ENCODE data around the gene COL23A1. TPM values are rescaled to one million over a fixed set of nuclear protein-coding genes. Genes with fewer than 3 reads are reported as not detected.

COL23A1 gene
- total RNA-seq, 1 experiment from 2014 or later, result 15.0 TPM

- TF ChIP-seq IRF2 (CRISPR knock-in tag; IDR thresholded peaks at IDR 0.05; ENCODE audit: borderline replicate concordance, low read depth), result no peak
- TF ChIP-seq NR3C1 (CRISPR knock-in tag; conservative IDR thresholded peaks at IDR 0.05; ENCODE audit: low read depth), result no peak
- TF ChIP-seq ZNF138 (CRISPR knock-in tag; conservative IDR thresholded peaks at IDR 0.05), result no peak
- TF ChIP-seq EMX1 (CRISPR knock-in tag; IDR thresholded peaks at IDR 0.05), result no peak
- TF ChIP-seq TEAD1 (CRISPR knock-in tag; IDR thresholded peaks at IDR 0.05), result no peak
- no peak for TF ChIP-seq ZBTB21 (CRISPR knock-in tag; IDR thresholded peaks at IDR 0.05; ENCODE audit: borderline replicate concordance)
- TF ChIP-seq ZNF317 (CRISPR knock-in tag; IDR thresholded peaks at IDR 0.05; ENCODE audit: borderline replicate concordance, low read depth), result no peak
- TF ChIP-seq ATF2 (CRISPR knock-in tag; IDR thresholded peaks at IDR 0.05; ENCODE audit: borderline replicate concordance, low read depth), result no peak
Measured at GRCh38 chr5:178343306-178343705, 246.9 kb downstream of the COL23A1 start (continued).

GRCh38 chr5:178341851-178342140 lies 248.4 kb downstream of the COL23A1 start:
- H3K27ac Mint-ChIP-seq, result no peak overlapping the region
- CTCF ChIA-PET, result no interaction called here

More at GRCh38 chr5:178341851-178342140, 248.4 kb downstream of the COL23A1 start:
- TF ChIP-seq ZNF532 (CRISPR knock-in tag; IDR thresholded peaks at IDR 0.05; ENCODE audit: borderline replicate concordance), result no peak
- no peak for TF ChIP-seq ATF6 (CRISPR knock-in tag; IDR thresholded peaks at IDR 0.05)
- TF ChIP-seq ATF1 (CRISPR knock-in tag; IDR thresholded peaks at IDR 0.05), result no peak
- no peak for TF ChIP-seq E2F5 (CRISPR knock-in tag; IDR thresholded peaks at IDR 0.05)
- TF ChIP-seq ZMAT4 (CRISPR knock-in tag; IDR thresholded peaks at IDR 0.05), result no peak
- no peak for TF ChIP-seq ESRRA (CRISPR knock-in tag; IDR thresholded peaks at IDR 0.05; ENCODE audit: borderline replicate concordance)
- no peak for TF ChIP-seq NR2C2 (CRISPR knock-in tag; IDR thresholded peaks at IDR 0.05)
- no peak for TF ChIP-seq TP53 (CRISPR knock-in tag; IDR thresholded peaks at IDR 0.05)
- no peak for TF ChIP-seq CDX4 (CRISPR knock-in tag; IDR thresholded peaks at IDR 0.05; ENCODE audit: borderline replicate concordance)
- no peak for TF ChIP-seq ELF4 (CRISPR knock-in tag; IDR thresholded peaks at IDR 0.05; ENCODE audit: low read depth)
- TF ChIP-seq USF1 (CRISPR knock-in tag; IDR thresholded peaks at IDR 0.05), result no peak
- no peak for TF ChIP-seq MXD4 (CRISPR knock-in tag; IDR thresholded peaks at IDR 0.05; ENCODE audit: borderline replicate concordance)
- TF ChIP-seq SP1 (CRISPR knock-in tag; conservative IDR thresholded peaks at IDR 0.05), result no peak
- TF ChIP-seq CREM (CRISPR knock-in tag; IDR thresholded peaks at IDR 0.05), result no peak
- no peak for TF ChIP-seq JAZF1 (CRISPR knock-in tag; IDR thresholded peaks at IDR 0.05)
- no peak for TF ChIP-seq ZNF425 (CRISPR knock-in tag; conservative IDR thresholded peaks at IDR 0.05)
- no peak for TF ChIP-seq ZNF263 (CRISPR knock-in tag; IDR thresholded peaks at IDR 0.05; ENCODE audit: low read depth)
- no peak for TF ChIP-seq RELA (CRISPR knock-in tag; IDR thresholded peaks at IDR 0.05; ENCODE audit: borderline replicate concordance)
- Mint-ChIP-seq H3K4me3 (no peak overlapping the region), H3K4me1 (peaks cover 5% of the 10 kb centered on the region), H3K9me3 (peaks cover 5% of the 10 kb centered on the region), H3K27me3 (ENCODE audit: low read depth) (no peaks in the 10 kb centered on the region), H3K36me3 (no peaks in the 10 kb centered on the region)
- POLR2A ChIA-PET, result no interaction called here
- no peak for DNase-seq (ENCODE audit: low spot score)
- no peak for ATAC-seq
